Heart left ventricle (tissue), 13 donors: ENCODE measurements around the gene DIP2C.

Experiments used
- CTCF ChIP-seq, 12 donors: fragments of 200-600 bp; sonication (generic) in 4 of 12; IDR thresholded peaks; one replicate each; pipeline versions ENCODE4 v1.5.0 to v1.8.0; 2018 to 2022; ENCODE audit warnings: antibody characterized with exemption in 12 of 12, mild to moderate bottlenecking in 5 of 12
- POLR2A ChIP-seq, 2 donors: fragments of 450-650 bp; IDR thresholded peaks; one replicate each; pipeline ENCODE4 v1.6.1; 2017; ENCODE audit warnings: antibody characterized with exemption in 2 of 2, mild to moderate bottlenecking in 2 of 2, moderate library complexity in 2 of 2
- donor health status: ischemic (EF 13 %, LVEDD 7.1; RV severe dilation, severe dysfunction).
- donor health status: DM: no; HTN: yes; CAD: no.
- donor health status: DM: no; HTN: no; CAD: no.
- donor health status: ischemic (EF 25% LVEDD 6.9; RV normal size, moderate dysfunction).
- donor health status: ischemic (EF 25% LVEDD 5.7; RV mildly dilated, moderate dysfunction).
- donor health status: ischemic (EF 35%, LVEDD 5.7; RV mildly dilated, moderate dysfunction).
- donor health status: nonischemic (EF 11% LVEDD 7.7; RV severe dilation, severe dysfunction).
- donor health status: DM: yes; HTN: yes; CAD: no.
- donor health status: PGD.
- donor health status: ischemic (EF 29% LVEDD 5.4; RV normal size, mild dysfunction).
- donor health status: nonischemic (EF 23%, LVEDD 6.1; RV moderate dilation, normal function).

DNA sequence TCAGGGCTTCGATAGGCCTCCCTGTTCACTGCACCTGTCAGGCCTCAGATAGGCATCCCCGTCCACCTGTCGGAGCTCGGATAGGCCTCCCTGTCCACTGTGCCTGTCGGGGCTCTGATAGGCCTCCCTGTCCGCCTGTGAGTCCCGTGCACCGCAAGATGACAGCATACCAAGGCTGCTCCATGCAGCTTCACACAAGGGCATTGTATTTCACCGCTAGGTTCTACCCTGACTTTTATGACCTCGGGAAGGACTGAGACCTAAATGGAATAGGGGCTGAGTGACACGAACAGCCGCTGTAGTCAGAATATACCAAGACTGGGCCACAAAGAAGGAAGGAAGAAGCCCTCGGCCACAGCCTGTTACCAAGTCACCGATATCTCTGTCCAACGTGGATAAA is 271.2 kb downstream of the DIP2C start:
- TF ChIP-seq CTCF (IDR thresholded peaks at IDR 0.05) (no peak), POLR2A (IDR thresholded peaks at IDR 0.05) (no peak)
